HEK293 (cell line): ENCODE data around the gene TSPAN1.

Experiments
- CTCF ChIA-PET: fragments of 350-600 bp; formaldehyde crosslinking; extraction: SDS; loops from one replicate; lab custom pipeline; 2021; ENCODE audit warnings: antibody characterized with exemption; lab: Yijun Ruan, JAX
- POLR2A ChIA-PET: fragments of 300-600 bp; formaldehyde crosslinking; extraction: SDS; loops from one replicate; lab custom pipeline; 2020; ENCODE audit warnings: antibody characterized with exemption, inconsistent platforms; lab: Yijun Ruan, JAX
- H3K27ac ChIP-seq: fragments of 200-500 bp; sonication (Bioruptor generic); 2 replicates; pipeline ENCODE4 v1.5.1; 2014; ENCODE audit warnings: low read depth, low read length, control low read depth, inconsistent platforms; ENCODE audit errors: extremely low read depth
- H3K36me3 ChIP-seq, 2 experiments: fragments of 200-500 bp in 1 of 2; sonication (Bioruptor generic) in 1 of 2; 1 replicate in 1 of 2; 2 replicates in 1 of 2; pipeline ENCODE4 v1.5.1; 2014 to 2017; ENCODE audit warnings: inconsistent platforms in 2 of 2, low read length in 2 of 2; ENCODE audit not compliant: control insufficient read depth in 2 of 2, insufficient read depth in 1 of 2
- H3K4me1 ChIP-seq: fragments of 200-500 bp; sonication (Bioruptor generic); 2 replicates; pipeline ENCODE4 v1.5.1; 2014; ENCODE audit warnings: mild to moderate bottlenecking, low read length, inconsistent platforms; ENCODE audit not compliant: control insufficient read depth, insufficient read depth
- H3K4me3 ChIP-seq: 2 replicates; pipeline ENCODE4 v1.5.1; 2011; ENCODE audit warnings: low read depth, mild to moderate bottlenecking, control low read depth, low read length, moderate library complexity
- H3K9me3 ChIP-seq: fragments of 200-500 bp; sonication (Bioruptor generic); 2 replicates; pipeline ENCODE4 v1.5.1; 2014; ENCODE audit warnings: low read depth, low read length, inconsistent platforms; ENCODE audit not compliant: control insufficient read depth, insufficient read depth
- MEIS1 ChIP-seq: sonication (generic); formaldehyde crosslinking; IDR thresholded peaks from 2 replicates; pipeline ENCODE4 v1.8.1; 2022; ENCODE audit warnings: missing genetic modification reagents, mild to moderate bottlenecking, borderline replicate concordance
- TSHZ1 ChIP-seq: fragments of 450-650 bp; formaldehyde crosslinking; IDR thresholded peaks from 2 replicates; pipeline ENCODE4 v1.5.1; 2016; ENCODE audit warnings: missing biosample characterization, missing genetic modification characterization, borderline replicate concordance
- ZBTB1 ChIP-seq: fragments of 450-650 bp; formaldehyde crosslinking; IDR thresholded peaks from 2 replicates; pipeline ENCODE4 v1.5.1; 2016; ENCODE audit warnings: missing biosample characterization, missing genetic modification characterization
- ZNF140 ChIP-seq: fragments of 450-650 bp; formaldehyde crosslinking; IDR thresholded peaks from 2 replicates; pipeline ENCODE4 v1.5.1; 2016; ENCODE audit warnings: missing biosample characterization, missing genetic modification characterization
- ZNF184 ChIP-seq: fragments of 450-650 bp; IDR thresholded peaks from 2 replicates; pipeline ENCODE4 v1.5.1; 2018; ENCODE audit warnings: missing biosample characterization, mild to moderate bottlenecking, missing genetic modification characterization
- ZNF19 ChIP-seq: fragments of 450-650 bp; formaldehyde crosslinking; IDR thresholded peaks from 2 replicates; pipeline ENCODE4; 2016; ENCODE audit warnings: missing biosample characterization, missing genetic modification characterization, low read depth
- ZNF391 ChIP-seq: fragments of 450-650 bp; formaldehyde crosslinking; IDR thresholded peaks from 2 replicates; pipeline ENCODE4 v1.5.1; 2016; ENCODE audit warnings: low read depth, missing biosample characterization, missing genetic modification characterization, borderline replicate concordance
- ZNF433 ChIP-seq: fragments of 450-650 bp; formaldehyde crosslinking; IDR thresholded peaks from 2 replicates; pipeline ENCODE4 v1.5.1; 2016; ENCODE audit warnings: missing biosample characterization, missing genetic modification characterization, low read depth
- ZNF529 ChIP-seq: fragments of 450-650 bp; formaldehyde crosslinking; IDR thresholded peaks from 2 replicates; pipeline ENCODE4 v1.5.1; 2017; ENCODE audit warnings: missing genetic modification characterization, missing biosample characterization; ENCODE audit not compliant: insufficient replicate concordance
- ZNF561 ChIP-seq: fragments of 450-650 bp; IDR thresholded peaks from 2 replicates; pipeline ENCODE4 v1.5.1; 2018; ENCODE audit warnings: missing biosample characterization, missing genetic modification characterization, borderline replicate concordance
- ZNF571 ChIP-seq: fragments of 450-650 bp; formaldehyde crosslinking; IDR thresholded peaks from 2 replicates; pipeline ENCODE4 v1.5.0; 2017; ENCODE audit warnings: missing biosample characterization, missing genetic modification characterization
- ZNF654 ChIP-seq: fragments of 450-650 bp; formaldehyde crosslinking; IDR thresholded peaks from 2 replicates; pipeline ENCODE4 v1.5.1; 2016; ENCODE audit warnings: low read depth, missing biosample characterization, missing genetic modification characterization
- ZNF747 ChIP-seq: fragments of 450-650 bp; formaldehyde crosslinking; IDR thresholded peaks from 2 replicates; pipeline ENCODE4 v1.5.1; 2016; ENCODE audit warnings: missing biosample characterization, missing genetic modification characterization
- ZNF777 ChIP-seq: fragments of 450-650 bp; formaldehyde crosslinking; IDR thresholded peaks from 2 replicates; pipeline ENCODE4 v1.5.1; 2017; ENCODE audit warnings: missing biosample characterization, missing genetic modification characterization, borderline replicate concordance
- ZNF792 ChIP-seq: fragments of 450-650 bp; formaldehyde crosslinking; IDR thresholded peaks from 2 replicates; pipeline ENCODE4 v1.5.1; 2016; ENCODE audit warnings: missing biosample characterization, missing genetic modification characterization
- TF ChIP-seq, protein P1 (sequence below): fragments of 450-650 bp; formaldehyde crosslinking; IDR thresholded peaks from 2 replicates; pipeline ENCODE4 v1.5.1; 2017; ENCODE audit warnings: missing biosample characterization, mild to moderate bottlenecking, missing genetic modification characterization, moderate library complexity
- TF ChIP-seq, protein P2 (sequence below): IDR thresholded peaks from 2 replicates; pipeline ENCODE4 v1.6.1; 2011; ENCODE audit warnings: mild to moderate bottlenecking, low read depth, low read length, borderline replicate concordance
- TF ChIP-seq, protein P3 (sequence below): fragments of 450-650 bp; formaldehyde crosslinking; IDR thresholded peaks from 2 replicates; pipeline ENCODE4 v1.5.1; 2016; ENCODE audit warnings: missing biosample characterization, missing genetic modification characterization, low read depth

The TSPAN1 gene

GRCh38 chr1:46136711-46137110 is 38.2 kb upstream of the TSPAN1 start:
- Histone ChIP-seq H3K4me1 (peaks cover 10% of the 10 kb centered on the region), H3K4me3 (no peak overlapping the region), H3K27ac (no peak overlapping the region), H3K9me3 (no peaks in the 10 kb centered on the region), H3K36me3 (no peaks in the 10 kb centered on the region)
- no peak for TF ChIP-seq ZNF391 (tag by site-specific recombination)
- TF ChIP-seq ZNF19 (tag by site-specific recombination), result no peak
- TF ChIP-seq, protein P1, sequence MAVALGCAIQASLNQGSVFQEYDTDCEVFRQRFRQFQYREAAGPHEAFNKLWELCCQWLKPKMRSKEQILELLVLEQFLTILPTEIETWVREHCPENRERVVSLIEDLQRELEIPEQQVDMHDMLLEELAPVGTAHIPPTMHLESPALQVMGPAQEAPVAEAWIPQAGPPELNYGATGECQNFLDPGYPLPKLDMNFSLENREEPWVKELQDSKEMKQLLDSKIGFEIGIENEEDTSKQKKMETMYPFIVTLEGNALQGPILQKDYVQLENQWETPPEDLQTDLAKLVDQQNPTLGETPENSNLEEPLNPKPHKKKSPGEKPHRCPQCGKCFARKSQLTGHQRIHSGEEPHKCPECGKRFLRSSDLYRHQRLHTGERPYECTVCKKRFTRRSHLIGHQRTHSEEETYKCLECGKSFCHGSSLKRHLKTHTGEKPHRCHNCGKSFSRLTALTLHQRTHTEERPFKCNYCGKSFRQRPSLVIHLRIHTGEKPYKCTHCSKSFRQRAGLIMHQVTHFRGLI (tag by site-specific recombination), result no peak
- no peak for TF ChIP-seq ZNF140 (tag by site-specific recombination)
- no peak for TF ChIP-seq ZNF433 (tag by site-specific recombination)
- no peak for TF ChIP-seq ZBTB1 (tag by site-specific recombination)
- no peak for TF ChIP-seq ZNF777 (tag by site-specific recombination)
- TF ChIP-seq, protein P2, sequence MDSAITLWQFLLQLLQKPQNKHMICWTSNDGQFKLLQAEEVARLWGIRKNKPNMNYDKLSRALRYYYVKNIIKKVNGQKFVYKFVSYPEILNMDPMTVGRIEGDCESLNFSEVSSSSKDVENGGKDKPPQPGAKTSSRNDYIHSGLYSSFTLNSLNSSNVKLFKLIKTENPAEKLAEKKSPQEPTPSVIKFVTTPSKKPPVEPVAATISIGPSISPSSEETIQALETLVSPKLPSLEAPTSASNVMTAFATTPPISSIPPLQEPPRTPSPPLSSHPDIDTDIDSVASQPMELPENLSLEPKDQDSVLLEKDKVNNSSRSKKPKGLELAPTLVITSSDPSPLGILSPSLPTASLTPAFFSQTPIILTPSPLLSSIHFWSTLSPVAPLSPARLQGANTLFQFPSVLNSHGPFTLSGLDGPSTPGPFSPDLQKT, result no peak
- TF ChIP-seq ZNF561 (tag by site-specific recombination), result no peak
- no peak for TF ChIP-seq ZNF654 (tag by site-specific recombination)
- TF ChIP-seq ZNF571 (tag by site-specific recombination), result no peak
- no peak for TF ChIP-seq MEIS1
- TF ChIP-seq, protein P3, sequence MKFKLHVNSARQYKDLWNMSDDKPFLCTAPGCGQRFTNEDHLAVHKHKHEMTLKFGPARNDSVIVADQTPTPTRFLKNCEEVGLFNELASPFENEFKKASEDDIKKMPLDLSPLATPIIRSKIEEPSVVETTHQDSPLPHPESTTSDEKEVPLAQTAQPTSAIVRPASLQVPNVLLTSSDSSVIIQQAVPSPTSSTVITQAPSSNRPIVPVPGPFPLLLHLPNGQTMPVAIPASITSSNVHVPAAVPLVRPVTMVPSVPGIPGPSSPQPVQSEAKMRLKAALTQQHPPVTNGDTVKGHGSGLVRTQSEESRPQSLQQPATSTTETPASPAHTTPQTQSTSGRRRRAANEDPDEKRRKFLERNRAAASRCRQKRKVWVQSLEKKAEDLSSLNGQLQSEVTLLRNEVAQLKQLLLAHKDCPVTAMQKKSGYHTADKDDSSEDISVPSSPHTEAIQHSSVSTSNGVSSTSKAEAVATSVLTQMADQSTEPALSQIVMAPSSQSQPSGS (tag by site-specific recombination), result no peak
- TF ChIP-seq TSHZ1 (tag by site-specific recombination), result no peak
- TF ChIP-seq ZNF792, result no peak
- no peak for TF ChIP-seq ZNF747 (tag by site-specific recombination)
- TF ChIP-seq ZNF529, result no peak
- CTCF ChIA-PET, result no interaction called here
- POLR2A ChIA-PET, result no interaction called here

- H3K9me3 ChIP-seq, result no peaks in the 10 kb centered on the region
- H3K27ac ChIP-seq, result no peak overlapping the region
- H3K36me3 ChIP-seq, result no peaks in the 10 kb centered on the region
- H3K4me1 ChIP-seq, result peaks cover 10% of the 10 kb centered on the region
- H3K4me3 ChIP-seq, result no peak overlapping the region
- ChIA-PET POLR2A (no interaction called here), CTCF (no interaction called here)
- TF ChIP-seq ZNF184 (tag by site-specific recombination) (no peak), ZNF777 (tag by site-specific recombination) (no peak)
Measured at GRCh38 chr1:46137916-46138315, 37.0 kb upstream of the TSPAN1 start.
